Measurements from ENCODE around the gene SRP14. TPM values are rescaled to one million over a fixed set of nuclear protein-coding genes. Genes with fewer than 3 reads are reported as not detected.
"Not testable (repeated sequence)": the region's sequence is repeated elsewhere in the genome, so short reads cannot be mapped to it uniquely, and the experiment has no call there.

The SRP14 gene
- 753 TPM for polyA plus RNA-seq

- Mint-ChIP-seq H3K36me3 (peaks cover 2% of the 10 kb centered on the region), H3K27me3 (no peaks in the 10 kb centered on the region), H3K4me3 (peak within 1 kb of the TSS; percentile 94 to 100 (median 99)), H3K27ac (peak within 1 kb of the TSS; percentile 80 to 99 (median 98)), H3K4me1 (peaks cover 17 to 26% (median 20%) of the 10 kb centered on the region in 3 donors), H3K9me3 (no peaks in the 10 kb centered on the region)
Observed at GRCh38 chr15:40038638-40039543, at the start of gene SRP14. Gene SRP14, minus strand, starts transcription at chr15:40039181. Its CDS starts 65 bp downstream, at chr15:40039116.

GRCh38 chr15:40087991-40088928 lies 49.3 kb upstream of the SRP14 start:
- Mint-ChIP-seq H3K36me3 (peaks cover 4% of the 10 kb centered on the region), H3K4me3 (no peak overlapping the region), H3K9me3 (no peaks in the 10 kb centered on the region), H3K27me3 (no peaks in the 10 kb centered on the region), H3K4me1 (peaks cover 28 to 35% (median 35%) of the 10 kb centered on the region in 3 donors), H3K27ac (peak overlapping the region; percentile 39 to 93 (median 64))

- Mint-ChIP-seq H3K27me3 (no peaks in the 10 kb centered on the region), H3K36me3 (peaks cover 6% of the 10 kb centered on the region), H3K9me3 (no peaks in the 10 kb centered on the region), H3K4me3 (peak overlapping the region in 1 of 4 donors; percentile 5), H3K4me1 (peaks cover 29 to 38% (median 32%) of the 10 kb centered on the region in 3 donors), H3K27ac (peak overlapping the region; percentile 27 to 65 (median 39))
Observed at GRCh38 chr15:40087068-40087810, 48.3 kb upstream of the SRP14 start.

DNA sequence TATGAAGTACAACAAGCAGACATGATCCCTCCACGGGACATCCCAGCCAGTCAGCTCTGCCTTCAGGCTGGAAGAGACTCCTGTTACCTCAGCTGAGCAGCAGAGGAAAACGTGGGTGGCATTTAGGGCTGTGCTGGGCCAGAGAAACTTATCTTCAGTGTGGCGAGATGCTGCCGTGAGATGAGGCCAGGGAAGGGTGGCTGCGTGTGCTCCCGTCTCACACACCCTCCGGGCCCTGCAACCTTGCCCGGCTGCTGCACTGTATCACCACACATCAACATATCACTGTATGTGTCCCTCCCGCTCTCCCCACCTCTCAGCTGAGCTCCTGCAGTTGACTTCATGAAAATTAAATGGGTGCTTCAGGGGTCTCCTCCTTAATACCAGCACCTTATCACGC lies 46.3 kb upstream of the SRP14 start:
- H3K4me1 Mint-ChIP-seq = peaks cover 33 to 49% (median 40%) of the 10 kb centered on the region in 3 donors
- H3K27ac Mint-ChIP-seq = peak overlapping the region in 1 of 3 donors; percentile 8
- peak overlapping the region in 1 of 4 donors; percentile 41 for H3K4me3 Mint-ChIP-seq
- peaks cover 2% of the 10 kb centered on the region for H3K36me3 Mint-ChIP-seq
- no peaks in the 10 kb centered on the region for H3K9me3 Mint-ChIP-seq
- peaks cover 4% of the 10 kb centered on the region for H3K27me3 Mint-ChIP-seq

DNA sequence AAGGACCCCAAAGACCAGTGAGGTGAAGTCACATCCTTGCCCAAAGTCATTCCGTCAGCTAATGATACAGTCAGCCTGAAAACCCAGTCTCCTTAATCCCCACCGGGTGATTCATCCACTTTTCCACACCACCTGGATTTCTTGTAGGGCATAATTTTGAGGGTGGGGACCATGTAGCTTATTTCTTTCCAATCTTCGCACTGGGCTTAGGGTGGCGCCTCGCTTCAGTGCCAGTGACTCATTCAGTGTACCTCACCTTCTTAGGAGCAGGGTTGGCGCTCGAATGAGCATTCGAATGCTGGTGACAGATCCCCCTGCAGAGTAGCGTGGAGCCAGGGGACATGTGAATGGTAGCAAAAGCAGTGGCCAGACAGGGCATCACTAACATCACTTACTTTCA lies 45.7 kb upstream of the SRP14 start:
- Mint-ChIP-seq H3K4me3 (peak overlapping the region in 1 of 4 donors; percentile 41), H3K4me1 (peaks cover 37 to 50% (median 37%) of the 10 kb centered on the region in 3 donors), H3K36me3 (peaks cover 2% of the 10 kb centered on the region), H3K27me3 (peaks cover 4% of the 10 kb centered on the region), H3K9me3 (no peaks in the 10 kb centered on the region), H3K27ac (peak overlapping the region in 1 of 3 donors; percentile 8)

DNA sequence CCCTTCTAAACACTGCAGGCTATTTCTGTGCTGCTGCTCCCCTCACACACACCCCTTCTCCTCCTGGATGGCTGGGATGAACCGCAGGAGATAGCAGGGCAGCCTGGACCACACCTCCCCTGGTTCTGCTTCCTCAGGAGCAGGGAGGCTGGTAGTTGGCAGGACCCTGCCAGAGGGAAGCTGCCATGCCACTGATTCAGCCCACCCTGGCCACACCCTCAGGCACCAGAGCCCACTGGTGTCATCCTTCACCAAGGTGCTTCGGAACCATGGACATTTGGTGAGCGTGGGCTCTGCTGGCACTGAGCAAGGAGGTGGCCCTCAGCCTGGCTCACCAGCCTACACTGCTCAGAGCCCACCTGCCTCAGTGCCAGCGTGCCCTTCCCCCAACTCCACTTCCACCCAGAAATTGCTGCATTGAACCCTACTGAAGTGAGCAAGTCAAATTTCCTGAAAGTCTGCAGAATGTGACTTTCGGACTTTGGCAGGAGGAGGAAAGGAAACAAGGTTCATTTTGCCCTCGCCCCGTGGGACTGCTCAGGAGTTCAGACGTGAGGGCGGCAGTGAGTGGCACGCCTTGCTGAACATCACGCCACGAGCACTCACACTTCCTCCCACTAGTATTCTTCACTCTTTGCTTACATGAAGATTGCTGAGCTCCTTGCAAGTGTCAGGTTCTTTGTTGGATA lies 43.4 kb upstream of the SRP14 start:
- no peaks in the 10 kb centered on the region for H3K9me3 Mint-ChIP-seq
- H3K27ac Mint-ChIP-seq = peak overlapping the region; percentile 43 to 99 (median 79)
- peaks cover 2% of the 10 kb centered on the region for H3K36me3 Mint-ChIP-seq
- peak overlapping the region; percentile 58 to 92 (median 75) for H3K4me3 Mint-ChIP-seq
- peaks cover 37 to 50% (median 39%) of the 10 kb centered on the region in 3 donors for H3K4me1 Mint-ChIP-seq
- peaks cover 4% of the 10 kb centered on the region for H3K27me3 Mint-ChIP-seq

DNA sequence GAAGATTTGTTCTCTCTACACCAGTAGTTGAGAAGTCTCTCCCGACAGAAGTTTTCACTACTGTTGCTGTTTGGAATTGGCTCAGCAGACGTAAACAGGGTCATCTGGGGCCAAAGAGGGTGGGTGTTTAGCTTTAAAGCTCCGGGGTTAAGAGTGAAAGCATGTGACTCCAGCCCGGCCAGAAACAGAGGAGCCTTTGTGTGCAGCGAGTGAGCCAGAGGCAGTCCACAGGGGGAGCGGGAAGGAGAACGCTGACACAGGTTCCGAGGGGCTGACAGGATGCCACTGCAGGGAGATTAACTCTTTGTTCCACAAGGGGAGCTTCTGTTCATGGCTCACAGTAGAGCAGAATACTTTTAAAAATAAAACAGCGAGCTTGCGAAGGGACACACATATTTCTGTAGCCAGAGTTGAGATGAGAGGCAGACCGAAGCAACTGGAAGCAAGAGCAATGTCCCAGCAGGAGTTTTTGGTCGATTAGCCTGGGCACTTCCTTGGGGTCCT lies 42.8 kb upstream of the SRP14 start:
- Mint-ChIP-seq H3K36me3 (peaks cover 2% of the 10 kb centered on the region), H3K27ac (peak overlapping the region; percentile 43 to 99 (median 54)), H3K9me3 (no peaks in the 10 kb centered on the region), H3K4me1 (peaks cover 33 to 47% (median 39%) of the 10 kb centered on the region in 3 donors), H3K27me3 (peaks cover 4% of the 10 kb centered on the region), H3K4me3 (peak overlapping the region; percentile 60 to 80 (median 70))

DNA sequence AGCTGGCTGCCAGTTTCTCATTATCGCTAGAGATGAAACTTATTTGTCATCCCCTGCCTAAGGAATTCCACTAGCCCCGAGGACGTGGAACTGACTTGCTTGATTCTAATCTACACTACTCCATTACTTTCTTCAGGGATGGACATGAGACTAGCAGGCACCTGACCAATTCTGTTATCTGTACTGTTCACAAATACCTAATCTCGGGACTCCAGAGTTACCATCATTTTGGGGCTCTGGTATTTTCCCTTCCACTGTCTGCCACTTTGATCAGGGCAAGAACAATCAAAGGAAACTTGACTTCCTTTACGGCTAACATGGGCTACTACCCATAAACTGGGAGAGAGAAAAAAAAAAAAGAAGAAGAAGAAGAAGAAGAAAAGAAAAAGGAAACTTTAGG lies 41.9 kb upstream of the SRP14 start:
- H3K36me3 Mint-ChIP-seq = peaks cover 2% of the 10 kb centered on the region
- H3K4me1 Mint-ChIP-seq = peaks cover 33 to 43% (median 38%) of the 10 kb centered on the region in 3 donors
- peak overlapping the region in 2 of 3 donors; percentile 26 to 99 for H3K27ac Mint-ChIP-seq
- H3K4me3 Mint-ChIP-seq = peak overlapping the region in 2 of 4 donors; percentile 67 to 81
- H3K9me3 Mint-ChIP-seq = no peaks in the 10 kb centered on the region
- peaks cover 4% of the 10 kb centered on the region for H3K27me3 Mint-ChIP-seq

- Mint-ChIP-seq H3K9me3 (peaks cover 0 to 2% (median 0%) of the 10 kb centered on the region in 3 donors), H3K4me3 (no peak overlapping the region), H3K36me3 (peaks cover 2% of the 10 kb centered on the region), H3K27ac (no peak overlapping the region), H3K27me3 (peaks cover 4% of the 10 kb centered on the region), H3K4me1 (peaks cover 33 to 44% (median 37%) of the 10 kb centered on the region in 3 donors)
Observed at GRCh38 chr15:40080104-40080503, 41.1 kb upstream of the SRP14 start.

DNA sequence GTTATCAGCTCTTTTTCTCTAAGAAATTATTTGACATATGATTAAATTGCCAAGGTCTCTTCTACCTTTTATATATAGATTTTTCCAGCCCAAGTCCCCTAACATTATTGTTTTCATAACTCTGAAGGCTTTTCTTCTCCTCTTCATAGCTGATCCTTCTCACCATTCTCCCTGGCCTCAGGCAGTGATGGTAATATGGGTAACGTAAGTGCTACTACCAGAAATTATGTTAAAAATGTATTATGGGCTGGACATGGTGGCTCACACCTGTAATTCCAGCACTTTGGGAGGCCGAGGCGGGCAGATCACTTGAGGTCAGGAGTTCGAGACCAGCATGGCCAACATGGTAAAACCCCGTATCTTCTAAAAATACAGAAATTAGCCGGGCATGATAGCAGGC lies 40.5 kb upstream of the SRP14 start:
- peaks cover 28 to 37% (median 31%) of the 10 kb centered on the region in 3 donors for H3K4me1 Mint-ChIP-seq
- H3K9me3 Mint-ChIP-seq = peaks cover 0 to 2% (median 0%) of the 10 kb centered on the region in 3 donors
- peaks cover 4% of the 10 kb centered on the region for H3K27me3 Mint-ChIP-seq
- H3K4me3 Mint-ChIP-seq = no peak overlapping the region
- peaks cover 2% of the 10 kb centered on the region for H3K36me3 Mint-ChIP-seq
- no peak overlapping the region for H3K27ac Mint-ChIP-seq

GRCh38 chr15:40075298-40076044 lies 36.5 kb upstream of the SRP14 start:
- Mint-ChIP-seq H3K27me3 (no peaks in the 10 kb centered on the region), H3K27ac (peak overlapping the region in 2 of 3 donors; percentile 11 to 25), H3K4me1 (peaks cover 7 to 12% (median 11%) of the 10 kb centered on the region in 3 donors), H3K9me3 (peaks cover 0 to 2% (median 0%) of the 10 kb centered on the region in 3 donors), H3K36me3 (peaks cover 1% of the 10 kb centered on the region), H3K4me3 (peak overlapping the region in 1 of 4 donors; percentile 65)

- peaks cover 7 to 11% (median 8%) of the 10 kb centered on the region in 3 donors for H3K4me1 Mint-ChIP-seq
- not testable (repeated sequence) for H3K9me3 Mint-ChIP-seq, H3K27ac Mint-ChIP-seq, H3K27me3 Mint-ChIP-seq, H3K4me3 Mint-ChIP-seq, H3K36me3 Mint-ChIP-seq
Observed at GRCh38 chr15:40074656-40075055, 35.7 kb upstream of the SRP14 start.
